IPS DF 19.7 (cell line): Measurements from ENCODE around the gene LCE2D.

Source experiments
- DNase-seq: peaks from one replicate; pipeline ENCODE4 v3.0.0-alpha.2; 2013; ENCODE audit warnings: low read depth, low spot score

LCE2D gene

DNA sequence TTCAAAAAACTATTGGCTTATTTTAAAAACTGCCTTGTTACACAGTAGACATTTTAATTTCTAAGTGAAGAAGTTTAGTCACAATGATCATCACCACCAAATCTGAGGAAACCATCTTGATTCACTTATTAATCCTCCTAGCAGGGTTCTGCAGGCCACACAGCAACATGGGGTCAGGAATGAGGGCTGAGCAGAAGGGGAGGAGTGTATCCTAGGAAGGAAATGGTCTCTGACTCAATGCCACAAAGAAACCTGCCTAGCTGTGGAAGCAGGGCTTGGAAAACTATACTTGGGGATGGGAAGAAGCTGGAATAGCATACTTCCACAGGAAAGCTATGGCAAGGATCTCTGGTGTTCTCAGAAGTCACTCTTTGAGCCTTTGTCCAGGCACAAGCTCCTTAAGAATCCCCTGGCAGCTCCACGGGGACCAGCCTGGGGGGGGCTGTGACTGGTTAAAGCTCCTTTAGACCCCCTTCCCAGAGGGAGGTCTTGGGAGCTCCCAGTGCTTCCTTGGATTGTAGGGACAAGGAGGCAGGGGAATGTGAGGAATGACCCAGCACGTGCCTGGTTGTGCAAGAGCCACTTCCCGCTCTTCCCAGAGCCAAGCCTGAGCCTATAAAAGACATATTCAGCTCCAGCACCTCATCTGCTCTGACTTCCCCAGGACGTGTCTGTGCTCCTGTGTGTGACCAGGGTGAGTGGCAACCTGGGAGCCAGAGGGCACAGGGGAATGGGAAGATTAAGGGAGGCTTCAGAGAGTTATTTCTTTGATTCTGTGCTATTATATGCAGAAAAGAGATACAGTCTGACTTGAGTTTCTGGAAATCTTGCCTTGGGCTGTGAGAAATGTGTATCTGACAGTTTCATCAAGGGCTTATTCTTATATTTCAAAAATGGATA lies 34.8 kb downstream of the LCE2D start, which contains the start of gene LCE2A:
LCE2A (plus strand) TSS at position 645 of the 900 bp plus-strand sequence. CDS start 557 bp downstream, outside the sequence.
- DNase-seq, result no peak

DNA sequence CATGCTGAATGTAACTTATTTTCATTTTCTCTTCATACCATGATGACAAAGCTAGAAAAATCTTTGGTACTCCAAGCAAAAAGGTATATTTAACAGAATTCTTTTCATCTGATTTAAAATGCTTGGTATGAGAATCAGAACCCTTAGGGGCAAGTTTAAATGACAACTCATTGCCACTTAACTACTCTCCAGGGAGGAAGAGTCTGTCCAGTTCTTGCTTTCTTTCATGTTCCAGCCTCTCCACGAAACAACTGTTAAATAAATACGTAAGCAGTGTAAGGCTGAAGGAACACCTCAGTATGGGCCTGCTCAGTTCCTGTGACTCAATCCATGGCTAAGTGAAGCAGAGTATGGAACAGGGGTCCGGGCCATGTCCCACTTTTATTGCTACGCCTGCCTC lies 36.6 kb downstream of the LCE2D start:
- no peak for DNase-seq

DNA sequence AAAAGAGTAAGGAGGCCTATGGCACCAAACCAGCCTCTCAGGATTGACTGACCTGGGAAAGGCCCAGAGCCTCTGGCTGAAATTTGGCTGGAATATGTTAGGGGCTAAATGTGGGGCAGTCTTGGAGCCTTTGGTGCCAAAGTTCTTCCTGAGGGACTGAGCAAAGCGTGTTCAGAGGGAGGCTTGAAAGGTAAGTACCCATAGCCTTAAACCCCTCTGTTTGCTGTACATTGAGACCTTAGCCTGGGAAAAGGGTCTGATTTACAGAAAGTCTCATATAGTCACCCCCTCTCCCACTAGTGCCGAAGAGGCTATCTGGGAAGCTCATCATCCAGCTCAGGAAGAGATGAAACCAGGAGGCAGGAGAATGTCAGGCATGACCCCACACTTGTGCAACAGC lies 44.7 kb downstream of the LCE2D start, which contains the start of gene LCE4A:
LCE4A (plus strand) TSS at position 301 of the 400 bp plus-strand sequence. CDS start 916 bp downstream, outside the sequence.
- DNase-seq, result no peak
